HepG2 (cell line): ENCODE results near the gene SAE1. TPM values are rescaled to one million over a fixed set of nuclear protein-coding genes. Genes with fewer than 3 reads are reported as not detected.
A peak's percentile ranks its signal among the peaks of the same experiment; 100 is the strongest.

Source experiments
- GPN1 ChIP-seq: sonication (generic); formaldehyde crosslinking; IDR thresholded peaks from 2 replicates; pipeline ENCODE4 v1.5.1; 2020; ENCODE audit warnings: missing genetic modification reagents, borderline replicate concordance
- HOXA3 ChIP-seq: sonication (generic); formaldehyde crosslinking; IDR thresholded peaks from 2 replicates; pipeline ENCODE4 v1.5.0; 2020; ENCODE audit warnings: missing genetic modification reagents
- ISL2 ChIP-seq: sonication (generic); formaldehyde crosslinking; IDR thresholded peaks from 2 replicates; pipeline ENCODE4 v1.5.0; 2020; ENCODE audit warnings: missing genetic modification reagents
- NFATC3 ChIP-seq: sonication (generic); formaldehyde crosslinking; IDR thresholded peaks from 2 replicates; pipeline ENCODE4 v1.5.1; 2020; ENCODE audit warnings: mild to moderate bottlenecking, missing genetic modification reagents
- NR1H2 ChIP-seq: sonication (generic); formaldehyde crosslinking; IDR thresholded peaks from 2 replicates; pipeline ENCODE4 v1.8.1; 2022; ENCODE audit warnings: low read depth, missing genetic modification reagents, borderline replicate concordance
- PCBP2 ChIP-seq: fragments of 200-400 bp; formaldehyde crosslinking; optimal IDR thresholded peaks from 2 replicates; pipeline ENCODE3; 2018; ENCODE audit warnings: low read length, low read depth; ENCODE audit not compliant: poor library complexity, severe bottlenecking
- SMARCC2 ChIP-seq: fragments of 450-650 bp; IDR thresholded peaks from 2 replicates; pipeline ENCODE4 v1.6.1; 2017; ENCODE audit warnings: antibody characterized with exemption, mild to moderate bottlenecking
- SP2 ChIP-seq: sonication (generic); formaldehyde crosslinking; IDR thresholded peaks from 2 replicates; pipeline ENCODE4 v1.5.1; 2020; ENCODE audit warnings: mild to moderate bottlenecking, missing genetic modification reagents
- ZBTB46 ChIP-seq: sonication (generic); formaldehyde crosslinking; IDR thresholded peaks from 2 replicates; pipeline ENCODE4 v1.4.0; 2020; ENCODE audit warnings: mild to moderate bottlenecking, missing genetic modification reagents, borderline replicate concordance
- ZC3H13 ChIP-seq: sonication (generic); formaldehyde crosslinking; IDR thresholded peaks from 2 replicates; pipeline ENCODE4 v1.8.1; 2023; ENCODE audit warnings: mild to moderate bottlenecking, missing genetic modification reagents, moderate library complexity
- ZNF18 ChIP-seq: sonication (generic); formaldehyde crosslinking; IDR thresholded peaks from 2 replicates; pipeline ENCODE4 v1.8.0; 2022; ENCODE audit warnings: mild to moderate bottlenecking, missing genetic modification reagents; ENCODE audit not compliant: insufficient replicate concordance
- ZNF318 ChIP-seq: sonication (generic); formaldehyde crosslinking; IDR thresholded peaks from 2 replicates; pipeline ENCODE4 v1.4.0; 2020; ENCODE audit warnings: mild to moderate bottlenecking, missing genetic modification reagents
- ZNF343 ChIP-seq: sonication (generic); formaldehyde crosslinking; IDR thresholded peaks from 2 replicates; pipeline ENCODE4 v1.4.0; 2020; ENCODE audit warnings: mild to moderate bottlenecking, missing genetic modification reagents
- ZNF720 ChIP-seq: sonication (generic); formaldehyde crosslinking; IDR thresholded peaks from 2 replicates; pipeline ENCODE4 v1.4.0; 2020; ENCODE audit warnings: missing genetic modification reagents
- ZUFSP ChIP-seq: sonication (generic); formaldehyde crosslinking; IDR thresholded peaks from 2 replicates; pipeline ENCODE4 v1.9.0; 2021; ENCODE audit warnings: missing genetic modification reagents, mild to moderate bottlenecking, borderline replicate concordance
- polyA plus RNA-seq, 8 experiments: library from polyadenylated mRNA; depleted of rRNA in 3 of 8; stranded (reverse) in 7 of 8; unstranded in 1 of 8; fragments of >200 nt; fragmentation: Illumina TruSeq in 4 of 8; extraction: Trizol in 4 of 8; gene quantifications; 2 replicates each; pipeline versions ENCODE4 v1.2.1 to v1.2.3, GENCODE V29; 2011 to 2016; ENCODE audit warnings: low read depth in 4 of 8, missing spikeins in 1 of 8, mixed read lengths in 1 of 8; ENCODE audit not compliant: insufficient read depth in 1 of 8
- total RNA-seq, 5 experiments: library from RNA; depleted of rRNA; stranded (reverse); fragments of >200 nt; fragmentation: Illumina TruSeq; extraction: Trizol; gene quantifications; 2 replicates each; pipeline ENCODE4 v1.2.3, GENCODE V29; 2016; ENCODE audit warnings: low read depth in 1 of 5

The SAE1 gene
- total and polyA plus RNA-seq, 2 of the 13 experiments (the other 11 are each of a cell fraction or from before 2014, with no cell fraction given), result 87.6 to 197 TPM

- peak; percentile 85 for TF ChIP-seq ZNF18
- TF ChIP-seq SP2 (CRISPR knock-in tag), result peak; percentile 12; the same call in 1 of the 2 replicates
- no peak for TF ChIP-seq NFATC3
- no peak for TF ChIP-seq ZBTB46 (CRISPR knock-in tag)
- 0 out of 2 replicates have a peak, but pooled peaks have one; percentile 42 for TF ChIP-seq NR1H2 (CRISPR knock-in tag)
- no peak for TF ChIP-seq ZNF720 (CRISPR knock-in tag)
- TF ChIP-seq ZC3H13, result peak; percentile 65; the same call in 1 of the 2 replicates
- no peak for TF ChIP-seq ZNF318 (CRISPR knock-in tag)
- no peak for TF ChIP-seq SMARCC2
- peak; percentile 78; the same call in 1 of the 2 replicates for TF ChIP-seq ISL2 (CRISPR knock-in tag)
- TF ChIP-seq ZNF343 (CRISPR knock-in tag), result peak; percentile 79; the same call in 1 of the 2 replicates
- no peak for TF ChIP-seq PCBP2
- no peak for TF ChIP-seq GPN1 (CRISPR knock-in tag)
- no peak for TF ChIP-seq ZUFSP (CRISPR knock-in tag)
- TF ChIP-seq HOXA3, result peak; percentile 75; the same call in 1 of the 2 replicates
These were observed 113.3 kb downstream of the SAE1 start (continued) for GRCh38 chr19:47243776-47244547.
